ENCODE data around the gene HCN3. TPM values are rescaled to one million over a fixed set of nuclear protein-coding genes. Genes with fewer than 3 reads are reported as not detected.
"Not testable (repeated sequence)": the region's sequence is repeated elsewhere in the genome, so short reads cannot be mapped to it uniquely, and the experiment has no call there.

The HCN3 gene
- total RNA-seq, result 10 to 100 TPM in 3 of 4 donors, 1 to 10 TPM in 1; 6.6 to 12.8 (median 10.4) TPM

DNA sequence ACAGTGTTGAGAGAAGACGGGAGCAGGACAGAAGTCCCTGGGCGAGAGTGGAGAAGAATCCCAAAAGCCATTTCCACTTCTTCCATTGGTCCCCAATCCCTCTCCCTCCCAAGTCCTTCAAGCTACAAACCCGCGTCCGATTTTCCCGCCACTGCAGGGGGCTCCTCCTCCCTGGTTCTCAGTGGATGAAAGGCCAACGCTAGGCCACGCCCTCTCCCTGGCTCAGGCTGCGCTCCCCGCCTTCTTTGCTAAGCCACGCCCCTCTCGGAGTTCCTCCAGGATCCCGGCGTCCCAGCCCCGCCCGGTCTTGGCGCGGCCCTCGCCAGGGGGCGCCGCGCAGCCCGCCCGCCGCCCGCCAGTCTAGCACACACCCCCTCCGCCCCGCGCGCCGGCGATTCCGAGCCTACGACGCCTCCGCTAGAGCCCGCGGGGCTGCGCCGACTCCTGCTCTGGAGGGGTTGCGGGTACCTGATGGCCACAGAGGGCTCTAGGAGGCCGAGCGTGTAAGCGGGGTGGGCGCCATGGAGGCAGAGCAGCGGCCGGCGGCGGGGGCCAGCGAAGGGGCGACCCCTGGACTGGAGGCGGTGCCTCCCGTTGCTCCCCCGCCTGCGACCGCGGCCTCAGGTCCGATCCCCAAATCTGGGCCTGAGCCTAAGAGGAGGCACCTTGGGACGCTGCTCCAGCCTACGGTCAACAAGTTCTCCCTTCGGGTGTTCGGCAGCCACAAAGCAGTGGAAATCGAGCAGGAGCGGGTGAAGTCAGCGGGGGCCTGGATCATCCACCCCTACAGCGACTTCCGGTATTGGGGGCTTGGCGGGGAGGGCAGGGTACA, at the start of gene HCN3:
Gene HCN3 (plus strand): TSS at position 394 of the 832 bp plus-strand sequence. CDS start 128 bp downstream, at position 522.
- 1% methylated on average over 43 of the region's 68 CpGs for WGBS
- TF ChIP-seq POLR2A (IDR thresholded peaks at IDR 0.05) (no peak), CTCF (IDR thresholded peaks at IDR 0.05) (peak in 1 of 2 donors; percentile 83), EP300 (IDR thresholded peaks at IDR 0.05) (no peak), POLR2AphosphoS5 (IDR thresholded peaks at IDR 0.05) (no peak)
- peak; percentile 98 to 99 for DNase-seq (ENCODE audit: low spot score in 2 of 2)

GRCh38 chr1:155228096-155228427, 49.2 kb upstream of the HCN3 start:
- Histone ChIP-seq H3K4me3 (peak overlapping the region; percentile 74), H3K9me3 (no peaks in the 10 kb centered on the region), H3K36me3 (no peaks in the 10 kb centered on the region), H3K27ac (peak overlapping the region; percentile 76), H3K4me1 (peaks cover 35% of the 10 kb centered on the region), H3K27me3 (no peaks in the 10 kb centered on the region)
- DNase-seq (ENCODE audit: low spot score in 2 of 2), result no peak
- WGBS, result 57% methylated on average over 9 of the region's 9 CpGs
- no peak for TF ChIP-seq CTCF (IDR thresholded peaks at IDR 0.05)
- no peak for TF ChIP-seq POLR2A (IDR thresholded peaks at IDR 0.05)
- TF ChIP-seq POLR2AphosphoS5 (IDR thresholded peaks at IDR 0.05), result no peak
- no peak for TF ChIP-seq EP300 (IDR thresholded peaks at IDR 0.05)

More for the DNA sequence above, at the start of gene HCN3:
- H3K4me3 ChIP-seq, result peak within 1 kb of the TSS; percentile 81
- H3K4me1 ChIP-seq, result peaks cover 35% of the 10 kb centered on the region
- H3K9me3 ChIP-seq, result no peaks in the 10 kb centered on the region
- no peaks in the 10 kb centered on the region for H3K27me3 ChIP-seq
- H3K36me3 ChIP-seq, result no peaks in the 10 kb centered on the region
- H3K27ac ChIP-seq, result peak within 1 kb of the TSS; percentile 63

- not testable (repeated sequence) for H3K27ac ChIP-seq; H3K9me3 ChIP-seq; DNase-seq (ENCODE audit: low spot score in 2 of 2); H3K4me3 ChIP-seq; H3K36me3 ChIP-seq; H3K27me3 ChIP-seq
- 56% methylated on average over 3 of the region's 3 CpGs for WGBS
- H3K4me1 ChIP-seq, result peaks cover 21% of the 10 kb centered on the region
These were observed 46.0 kb upstream of the HCN3 start for GRCh38 chr1:155231302-155231701.

- not testable (repeated sequence) for H3K4me3 ChIP-seq; H3K9me3 ChIP-seq; H3K27ac ChIP-seq; DNase-seq (ENCODE audit: low spot score in 2 of 2); H3K27me3 ChIP-seq
- WGBS, result 54% methylated on average over 8 of the region's 13 CpGs
- peaks cover 14% of the 10 kb centered on the region for H3K4me1 ChIP-seq
- peaks cover 14% of the 10 kb centered on the region for H3K36me3 ChIP-seq
These were observed 45.0 kb upstream of the HCN3 start for GRCh38 chr1:155232001-155232978.

DNA sequence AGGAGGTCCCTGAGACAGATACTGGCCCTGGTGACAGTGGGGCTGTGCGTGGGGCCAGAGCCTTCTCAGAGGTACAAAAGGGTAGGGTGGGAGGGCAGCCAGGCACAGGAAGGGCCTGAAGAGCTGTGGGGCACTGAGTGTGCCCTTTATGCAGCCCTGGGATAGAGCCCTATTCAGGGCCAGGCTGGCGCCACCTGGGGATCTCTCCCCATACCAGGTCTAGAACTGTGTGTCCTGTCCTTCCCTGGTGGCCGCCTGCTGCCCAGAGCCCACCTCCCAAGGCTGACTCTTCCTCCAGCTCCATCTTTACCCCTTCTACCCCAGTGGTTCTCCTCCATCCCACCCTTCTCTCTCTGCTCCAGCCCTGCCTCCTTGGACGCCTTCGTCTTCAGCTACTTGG, 43.8 kb upstream of the HCN3 start:
- H3K4me1 ChIP-seq; DNase-seq (ENCODE audit: low spot score in 2 of 2); H3K9me3 ChIP-seq; H3K27me3 ChIP-seq; H3K27ac ChIP-seq; H3K4me3 ChIP-seq: not testable (repeated sequence)
- H3K36me3 ChIP-seq, result peaks cover 23% of the 10 kb centered on the region
- WGBS, result no CpG with 5 or more reads among the region's 5 CpGs

GRCh38 chr1:155235375-155235774, 41.9 kb upstream of the HCN3 start:
- H3K4me3 ChIP-seq; DNase-seq (ENCODE audit: low spot score in 2 of 2); H3K27ac ChIP-seq; H3K27me3 ChIP-seq; H3K9me3 ChIP-seq: not testable (repeated sequence)
- 93% methylated on average over 3 of the region's 9 CpGs for WGBS
- H3K4me1 ChIP-seq, result peaks cover 19% of the 10 kb centered on the region
- peaks cover 23% of the 10 kb centered on the region for H3K36me3 ChIP-seq

GRCh38 chr1:155236451-155236850, 40.8 kb upstream of the HCN3 start:
- H3K4me3 ChIP-seq, result no peak overlapping the region
- TF ChIP-seq EP300 (IDR thresholded peaks at IDR 0.05) (no peak), POLR2A (IDR thresholded peaks at IDR 0.05) (no peak), CTCF (IDR thresholded peaks at IDR 0.05) (no peak), POLR2AphosphoS5 (IDR thresholded peaks at IDR 0.05) (no peak)
- H3K4me1 ChIP-seq, result peaks cover 27% of the 10 kb centered on the region
- H3K27ac ChIP-seq, result no peak overlapping the region
- H3K9me3 ChIP-seq, result no peaks in the 10 kb centered on the region
- peaks cover 23% of the 10 kb centered on the region for H3K36me3 ChIP-seq
- H3K27me3 ChIP-seq, result no peaks in the 10 kb centered on the region
- DNase-seq (ENCODE audit: low spot score in 2 of 2), result no peak
- WGBS, result 74% methylated on average over 5 of the region's 5 CpGs
